Ishikawa (cell line): ENCODE measurements around the gene RNF121.
A peak's percentile ranks its signal among the peaks of the same experiment; 100 is the strongest.

Source experiments
- CEBPB ChIP-seq: IDR thresholded peaks from 2 replicates; pipeline ENCODE4 v1.6.1; 2012
- CREB1 ChIP-seq: IDR thresholded peaks from 2 replicates; pipeline ENCODE4 v1.6.1; 2012; ENCODE audit warnings: low read depth
- EGR1 ChIP-seq: IDR thresholded peaks from 2 replicates; pipeline ENCODE4 v1.6.1; 2012
- EP300 ChIP-seq: IDR thresholded peaks from 2 replicates; pipeline ENCODE4 v1.6.1; 2012; ENCODE audit warnings: borderline replicate concordance
- FOXM1 ChIP-seq: IDR thresholded peaks from 2 replicates; pipeline ENCODE4 v1.6.1; 2012; ENCODE audit warnings: low read depth, borderline replicate concordance
- NFIC ChIP-seq: IDR thresholded peaks from 2 replicates; pipeline ENCODE4 v1.6.1; 2012
- RAD21 ChIP-seq: IDR thresholded peaks from 2 replicates; pipeline ENCODE4 v1.6.1; 2012; ENCODE audit warnings: low read depth
- TAF1 ChIP-seq: IDR thresholded peaks from 2 replicates; pipeline ENCODE4 v1.6.1; 2012; ENCODE audit warnings: low read depth, mild to moderate bottlenecking
- TCF12 ChIP-seq: IDR thresholded peaks from 2 replicates; pipeline ENCODE4 v1.6.1; 2012; ENCODE audit warnings: low read depth
- TEAD4 ChIP-seq: IDR thresholded peaks from 2 replicates; pipeline ENCODE4 v1.6.1; 2012
- YY1 ChIP-seq: IDR thresholded peaks from 2 replicates; pipeline ENCODE4 v1.6.1; 2012; ENCODE audit warnings: low read depth
- ZBTB7A ChIP-seq: IDR thresholded peaks from 2 replicates; pipeline ENCODE4 v1.6.1; 2012; ENCODE audit warnings: low read depth
- TF ChIP-seq, protein P1 (sequence below): IDR thresholded peaks from 2 replicates; pipeline ENCODE4 v1.6.1; 2012; ENCODE audit warnings: low read depth, mild to moderate bottlenecking
- TF ChIP-seq, protein P2 (sequence below): IDR thresholded peaks from 2 replicates; pipeline ENCODE4 v1.6.1; 2012
- TF ChIP-seq, protein P3 (sequence below): IDR thresholded peaks from 2 replicates; pipeline ENCODE4 v1.6.1; 2012

The RNF121 gene

DNA sequence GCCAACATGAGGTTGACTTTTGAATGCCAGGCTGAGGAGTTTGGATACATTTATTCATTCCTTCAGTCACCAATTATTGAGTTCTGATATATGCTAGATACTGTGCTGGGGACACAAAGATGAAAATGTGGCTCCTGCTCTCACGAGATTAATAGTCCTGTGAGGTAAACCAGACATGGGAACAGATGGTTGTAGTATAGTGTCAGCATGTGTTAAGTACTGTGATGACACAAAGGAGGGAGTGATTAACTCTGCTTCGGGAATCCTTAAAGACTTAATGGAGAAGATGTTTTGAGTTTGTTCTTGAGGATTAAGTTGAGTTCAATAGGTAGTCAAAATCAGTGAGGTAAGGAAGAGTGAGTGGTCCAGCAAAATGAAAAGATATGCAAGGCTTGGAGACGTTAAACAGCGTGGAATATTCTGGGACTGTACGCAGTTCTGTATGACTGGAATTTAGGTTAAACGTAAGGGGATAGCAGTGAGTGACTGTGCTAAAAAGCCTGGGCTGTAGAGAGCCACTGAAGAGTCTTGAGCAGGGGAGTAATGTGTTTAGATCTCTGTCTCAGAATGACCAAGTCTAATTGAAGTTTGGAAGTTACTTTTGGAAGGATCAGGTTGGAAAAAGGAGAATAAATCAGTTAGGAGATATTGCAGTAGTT lies 11.8 kb downstream of the RNF121 start:
- TF ChIP-seq YY1 (no peak), EP300 (no peak), NFIC (no peak), TEAD4 (no peak), FOXM1 (no peak), TCF12 (no peak), CEBPB (no peak), CREB1 (no peak), TAF1 (no peak), ZBTB7A (no peak), RAD21 (no peak), EGR1 (no peak)
- TF ChIP-seq, protein P1, sequence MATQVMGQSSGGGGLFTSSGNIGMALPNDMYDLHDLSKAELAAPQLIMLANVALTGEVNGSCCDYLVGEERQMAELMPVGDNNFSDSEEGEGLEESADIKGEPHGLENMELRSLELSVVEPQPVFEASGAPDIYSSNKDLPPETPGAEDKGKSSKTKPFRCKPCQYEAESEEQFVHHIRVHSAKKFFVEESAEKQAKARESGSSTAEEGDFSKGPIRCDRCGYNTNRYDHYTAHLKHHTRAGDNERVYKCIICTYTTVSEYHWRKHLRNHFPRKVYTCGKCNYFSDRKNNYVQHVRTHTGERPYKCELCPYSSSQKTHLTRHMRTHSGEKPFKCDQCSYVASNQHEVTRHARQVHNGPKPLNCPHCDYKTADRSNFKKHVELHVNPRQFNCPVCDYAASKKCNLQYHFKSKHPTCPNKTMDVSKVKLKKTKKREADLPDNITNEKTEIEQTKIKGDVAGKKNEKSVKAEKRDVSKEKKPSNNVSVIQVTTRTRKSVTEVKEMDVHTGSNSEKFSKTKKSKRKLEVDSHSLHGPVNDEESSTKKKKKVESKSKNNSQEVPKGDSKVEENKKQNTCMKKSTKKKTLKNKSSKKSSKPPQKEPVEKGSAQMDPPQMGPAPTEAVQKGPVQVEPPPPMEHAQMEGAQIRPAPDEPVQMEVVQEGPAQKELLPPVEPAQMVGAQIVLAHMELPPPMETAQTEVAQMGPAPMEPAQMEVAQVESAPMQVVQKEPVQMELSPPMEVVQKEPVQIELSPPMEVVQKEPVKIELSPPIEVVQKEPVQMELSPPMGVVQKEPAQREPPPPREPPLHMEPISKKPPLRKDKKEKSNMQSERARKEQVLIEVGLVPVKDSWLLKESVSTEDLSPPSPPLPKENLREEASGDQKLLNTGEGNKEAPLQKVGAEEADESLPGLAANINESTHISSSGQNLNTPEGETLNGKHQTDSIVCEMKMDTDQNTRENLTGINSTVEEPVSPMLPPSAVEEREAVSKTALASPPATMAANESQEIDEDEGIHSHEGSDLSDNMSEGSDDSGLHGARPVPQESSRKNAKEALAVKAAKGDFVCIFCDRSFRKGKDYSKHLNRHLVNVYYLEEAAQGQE = no peak
- TF ChIP-seq, protein P2, sequence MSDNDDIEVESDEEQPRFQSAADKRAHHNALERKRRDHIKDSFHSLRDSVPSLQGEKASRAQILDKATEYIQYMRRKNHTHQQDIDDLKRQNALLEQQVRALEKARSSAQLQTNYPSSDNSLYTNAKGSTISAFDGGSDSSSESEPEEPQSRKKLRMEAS = no peak
- TF ChIP-seq, protein P3, sequence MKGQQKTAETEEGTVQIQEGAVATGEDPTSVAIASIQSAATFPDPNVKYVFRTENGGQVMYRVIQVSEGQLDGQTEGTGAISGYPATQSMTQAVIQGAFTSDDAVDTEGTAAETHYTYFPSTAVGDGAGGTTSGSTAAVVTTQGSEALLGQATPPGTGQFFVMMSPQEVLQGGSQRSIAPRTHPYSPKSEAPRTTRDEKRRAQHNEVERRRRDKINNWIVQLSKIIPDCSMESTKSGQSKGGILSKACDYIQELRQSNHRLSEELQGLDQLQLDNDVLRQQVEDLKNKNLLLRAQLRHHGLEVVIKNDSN = no peak

DNA sequence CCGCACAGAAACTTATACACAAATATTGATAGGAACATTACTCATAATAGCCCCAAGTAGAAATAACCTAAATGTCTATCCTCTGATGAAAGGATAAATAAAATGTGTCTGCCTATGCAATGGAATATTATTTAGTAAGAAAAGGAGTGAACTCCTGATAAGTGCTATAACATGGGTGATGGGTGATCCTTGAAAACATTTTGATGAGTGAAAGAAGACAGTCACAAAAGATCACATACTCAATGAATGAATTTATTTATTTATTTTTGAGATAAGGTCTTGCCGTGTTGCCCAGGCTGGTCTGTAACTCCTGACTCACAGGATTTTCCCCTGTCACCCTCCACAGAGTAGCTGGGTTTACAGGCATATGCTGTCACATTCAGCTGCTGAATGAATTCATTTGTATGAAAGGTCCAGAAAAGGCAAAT lies 17.3 kb downstream of the RNF121 start:
- TF ChIP-seq, protein P2 = no peak
- TF ChIP-seq, protein P1 = no peak
- no peak for TF ChIP-seq EP300
- no peak for TF ChIP-seq EGR1
- no peak for TF ChIP-seq TEAD4
- TF ChIP-seq CREB1 = no peak
- no peak for TF ChIP-seq NFIC
- TF ChIP-seq, protein P3 = no peak
- TF ChIP-seq TCF12 = no peak
- no peak for TF ChIP-seq TAF1
- TF ChIP-seq YY1 = no peak

DNA sequence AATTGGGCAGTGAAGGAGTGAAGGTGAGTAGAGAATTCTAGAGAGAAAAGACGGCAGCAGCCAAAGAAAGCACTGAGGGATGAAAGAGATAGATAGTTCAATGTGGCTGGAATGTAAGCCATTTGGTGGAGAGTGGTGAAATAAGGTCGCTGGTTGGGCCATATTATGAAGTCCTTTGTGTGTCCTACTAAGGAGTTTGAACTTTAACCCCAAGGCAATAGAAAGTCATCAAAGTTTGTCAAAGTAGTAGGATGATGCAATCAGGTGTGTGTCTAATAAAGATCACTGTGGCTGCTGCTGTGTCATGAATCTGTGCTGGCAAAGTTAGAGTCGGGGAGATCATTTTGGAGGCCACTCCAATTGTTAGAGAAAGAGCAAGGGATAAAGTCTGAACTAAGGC lies 18.7 kb downstream of the RNF121 start:
- no peak for TF ChIP-seq YY1
- TF ChIP-seq TCF12 = no peak
- no peak for TF ChIP-seq EGR1
- TF ChIP-seq CEBPB = peak; percentile 68; the same call in 1 of the 2 replicates

DNA sequence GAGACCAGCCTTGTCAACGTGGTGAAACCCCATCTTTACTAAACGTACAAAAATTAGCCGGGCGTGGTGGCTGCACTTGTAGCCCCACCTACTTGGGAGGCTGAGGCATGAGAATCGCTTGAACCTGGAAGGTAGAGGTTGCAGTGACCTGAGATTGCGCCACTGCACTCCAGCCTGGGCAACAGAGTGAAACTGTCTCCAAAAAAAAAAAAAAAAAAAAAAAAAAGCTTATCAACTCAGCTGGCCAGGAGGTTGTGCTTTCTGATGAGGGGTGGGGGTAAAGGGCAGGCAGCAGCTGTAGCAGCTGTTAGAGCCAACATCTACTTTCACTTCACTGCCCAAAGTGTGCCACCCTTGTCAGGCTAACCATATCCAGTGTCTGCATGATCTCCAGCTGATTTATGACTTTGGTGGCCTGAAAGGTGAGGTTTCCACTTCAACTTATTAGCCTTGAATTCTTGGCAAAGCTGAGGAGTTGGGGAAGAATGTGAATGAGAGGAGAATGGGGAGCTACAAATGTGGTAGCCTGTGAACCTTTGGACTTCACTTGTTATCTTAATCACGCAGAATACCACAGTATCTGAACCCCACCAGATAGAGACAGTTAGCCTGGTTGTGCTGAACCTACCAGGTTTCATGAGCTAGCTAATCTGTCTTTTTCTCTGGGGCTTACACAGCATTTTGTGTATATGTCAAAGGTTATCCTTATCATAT lies 19.6 kb downstream of the RNF121 start:
- TF ChIP-seq, protein P3 = no peak
- TF ChIP-seq FOXM1 (no peak), NFIC (peak; percentile 69), YY1 (no peak), EGR1 (no peak), CEBPB (peak; percentile 75), CREB1 (no peak), TCF12 (0 out of 2 replicates have a peak, but pooled peaks have one; percentile 21), ZBTB7A (no peak), RAD21 (no peak), TEAD4 (peak; percentile 49), TAF1 (no peak), EP300 (peak; percentile 37; the same call in 1 of the 2 replicates)
- TF ChIP-seq, protein P2 = no peak
- TF ChIP-seq, protein P1 = no peak
